Measurements from ENCODE around the gene MED25. TPM values are rescaled to one million over a fixed set of nuclear protein-coding genes. Genes with fewer than 3 reads are reported as not detected.

The MED25 gene
- total RNA-seq, 1 donor from 2014 or later: 72.2 TPM

DNA sequence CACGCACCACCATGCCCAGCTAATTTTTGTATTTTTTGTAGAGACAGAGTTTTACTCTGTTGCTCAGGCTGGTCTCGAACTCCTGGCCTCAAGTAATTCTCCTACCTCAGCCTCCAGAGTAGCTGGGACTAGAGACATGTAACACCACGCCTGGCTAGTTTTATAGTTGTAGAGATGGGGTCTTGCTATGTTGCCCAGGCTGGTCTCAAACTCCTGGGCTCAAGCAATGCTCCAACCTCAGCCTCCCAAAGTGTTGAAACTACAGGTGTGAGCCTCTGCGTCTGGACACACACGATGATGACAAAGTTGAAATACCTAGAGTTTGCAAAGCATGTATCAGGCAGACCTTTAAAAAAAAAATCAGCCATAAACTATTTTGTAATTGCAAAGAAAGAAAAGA is 28.3 kb downstream of the MED25 start:
- peaks cover 15% of the 10 kb centered on the region for H3K36me3 Mint-ChIP-seq (ENCODE audit: low read depth, unreplicated experiment)
- no peak for FAIRE-seq

DNA sequence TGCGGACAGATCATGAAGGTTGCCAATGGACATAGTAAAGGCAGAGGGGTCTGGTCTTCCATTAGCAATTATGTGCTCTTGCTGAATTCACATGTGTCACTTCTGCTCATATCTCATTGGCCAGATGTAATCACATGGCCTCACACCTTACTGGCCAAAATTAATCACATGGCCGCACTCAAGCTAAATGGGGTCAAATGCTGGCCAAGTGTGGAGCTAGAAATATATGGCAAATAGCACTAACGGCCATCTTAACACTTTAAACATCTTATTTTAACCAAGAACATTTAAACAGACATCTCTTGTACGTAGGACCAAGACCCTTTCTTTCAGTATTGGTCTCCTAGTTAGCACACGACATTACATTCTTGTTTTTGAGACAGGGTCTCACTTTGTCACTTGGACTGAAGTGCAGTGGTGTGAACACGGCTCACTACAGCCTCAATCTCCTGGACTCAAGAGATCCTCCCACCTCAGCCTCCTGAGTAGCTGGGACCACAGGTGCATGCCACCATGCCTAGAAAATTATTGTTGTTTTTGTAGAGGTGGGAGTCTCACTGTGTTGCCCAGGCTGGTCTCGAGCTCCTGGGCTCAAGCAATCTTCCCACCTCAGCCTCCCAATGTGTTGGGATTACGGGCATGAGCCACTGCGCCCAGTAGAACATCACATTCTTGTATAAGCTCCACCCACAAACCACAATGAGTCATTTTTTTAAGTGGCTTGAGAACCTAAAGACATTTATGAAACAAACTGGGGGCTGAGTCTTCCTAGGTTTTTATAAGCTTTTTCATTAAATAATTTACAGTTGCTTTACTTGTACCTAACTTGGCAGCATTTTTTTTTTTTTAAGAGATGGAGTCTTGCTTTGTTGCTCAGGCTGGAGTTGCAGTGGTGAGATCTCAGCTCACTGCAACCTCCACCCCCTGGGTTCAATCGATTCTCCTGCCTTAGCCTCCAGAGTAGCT is 29.9 kb downstream of the MED25 start:
- Histone ChIP-seq H3K4me3 (ENCODE audit: insufficient read depth, low read depth, low read length) (no peak overlapping the region), H3K27ac (ENCODE audit: low read depth, low read length) (peak overlapping the region; percentile 15), H4K20me1 (ENCODE audit: insufficient read depth, low read length) (peaks cover 29% of the 10 kb centered on the region), H2AFZ (ENCODE audit: low read depth, low read length) (no peak overlapping the region), H3K9ac (ENCODE audit: low read length) (no peak overlapping the region), H3K9me3 (ENCODE audit: insufficient read depth, low read depth, low read length) (no peaks in the 10 kb centered on the region), H3K4me1 (ENCODE audit: insufficient read depth, low read length) (peaks cover 23% of the 10 kb centered on the region), H3K79me2 (ENCODE audit: insufficient read depth, low read length) (peaks cover 23% of the 10 kb centered on the region), H3K27me3 (ENCODE audit: insufficient read depth, low read length) (no peaks in the 10 kb centered on the region), H3K4me2 (ENCODE audit: low read length) (peak overlapping the region; percentile 36), H3K36me3 (ENCODE audit: insufficient read depth, low read length) (no peaks in the 10 kb centered on the region)
- Mint-ChIP-seq H3K4me3 (ENCODE audit: unreplicated experiment) (peak overlapping the region; percentile 64), H3K36me3 (ENCODE audit: low read depth, unreplicated experiment) (peaks cover 15% of the 10 kb centered on the region), H3K9me3 (ENCODE audit: unreplicated experiment) (peaks cover 13% of the 10 kb centered on the region), H3K4me1 (ENCODE audit: low read depth, unreplicated experiment) (peaks cover 20% of the 10 kb centered on the region), H3K27ac (ENCODE audit: unreplicated experiment) (peak overlapping the region; percentile 92), H3K27me3 (ENCODE audit: low read depth, unreplicated experiment) (no peaks in the 10 kb centered on the region)
- FAIRE-seq (no peak), DNase-seq (ENCODE audit: low read depth) (peak; percentile 91)
- TF ChIP-seq CTCF (IDR thresholded peaks at IDR 0.05; ENCODE audit: insufficient read depth, low read depth, low read length) (no peak), EZH2 (IDR thresholded peaks at IDR 0.05; ENCODE audit: insufficient read depth, low read length) (no peak)

More for the DNA sequence above, 28.3 kb downstream of the MED25 start:
- Mint-ChIP-seq H3K27me3 (ENCODE audit: low read depth, unreplicated experiment) (no peaks in the 10 kb centered on the region), H3K27ac (ENCODE audit: unreplicated experiment) (no peak overlapping the region), H3K9me3 (ENCODE audit: unreplicated experiment) (peaks cover 10% of the 10 kb centered on the region), H3K4me3 (ENCODE audit: unreplicated experiment) (no peak overlapping the region), H3K4me1 (ENCODE audit: low read depth, unreplicated experiment) (peaks cover 14% of the 10 kb centered on the region)
- TF ChIP-seq EZH2 (IDR thresholded peaks at IDR 0.05; ENCODE audit: insufficient read depth, low read length) (no peak), CTCF (IDR thresholded peaks at IDR 0.05; ENCODE audit: insufficient read depth, low read depth, low read length) (no peak)
- Histone ChIP-seq H3K4me1 (ENCODE audit: insufficient read depth, low read length) (peaks cover 11% of the 10 kb centered on the region), H3K27me3 (ENCODE audit: insufficient read depth, low read length) (no peaks in the 10 kb centered on the region), H3K79me2 (ENCODE audit: insufficient read depth, low read length) (peaks cover 9% of the 10 kb centered on the region), H3K9me3 (ENCODE audit: insufficient read depth, low read depth, low read length) (no peaks in the 10 kb centered on the region), H3K27ac (ENCODE audit: low read depth, low read length) (no peak overlapping the region), H3K4me2 (ENCODE audit: low read length) (no peak overlapping the region), H3K9ac (ENCODE audit: low read length) (no peak overlapping the region), H3K36me3 (ENCODE audit: insufficient read depth, low read length) (no peaks in the 10 kb centered on the region), H3K4me3 (ENCODE audit: insufficient read depth, low read depth, low read length) (no peak overlapping the region), H2AFZ (ENCODE audit: low read depth, low read length) (no peak overlapping the region), H4K20me1 (ENCODE audit: insufficient read depth, low read length) (peaks cover 16% of the 10 kb centered on the region)
- no peak for DNase-seq (ENCODE audit: low read depth)

GRCh38 chr19:49848938-49849337 is 30.8 kb downstream of the MED25 start:
- peak overlapping the region; percentile 1 for H3K27ac Mint-ChIP-seq (ENCODE audit: unreplicated experiment)
- no peak overlapping the region for H3K27ac ChIP-seq (ENCODE audit: low read depth, low read length)
- H3K36me3 ChIP-seq (ENCODE audit: insufficient read depth, low read length): no peaks in the 10 kb centered on the region
- H3K9me3 Mint-ChIP-seq (ENCODE audit: unreplicated experiment): peaks cover 13% of the 10 kb centered on the region
- H2AFZ ChIP-seq (ENCODE audit: low read depth, low read length): no peak overlapping the region
- H3K27me3 ChIP-seq (ENCODE audit: insufficient read depth, low read length): no peaks in the 10 kb centered on the region
- no peak for TF ChIP-seq CTCF (IDR thresholded peaks at IDR 0.05; ENCODE audit: insufficient read depth, low read depth, low read length)
- no peak for TF ChIP-seq EZH2 (IDR thresholded peaks at IDR 0.05; ENCODE audit: insufficient read depth, low read length)
- H3K4me1 ChIP-seq (ENCODE audit: insufficient read depth, low read length): peaks cover 27% of the 10 kb centered on the region
- peaks cover 39% of the 10 kb centered on the region for H4K20me1 ChIP-seq (ENCODE audit: insufficient read depth, low read length)
- peaks cover 17% of the 10 kb centered on the region for H3K36me3 Mint-ChIP-seq (ENCODE audit: low read depth, unreplicated experiment)
- H3K9me3 ChIP-seq (ENCODE audit: insufficient read depth, low read depth, low read length): no peaks in the 10 kb centered on the region
- H3K4me3 Mint-ChIP-seq (ENCODE audit: unreplicated experiment): peak overlapping the region; percentile 67
- H3K9ac ChIP-seq (ENCODE audit: low read length): no peak overlapping the region
- no peaks in the 10 kb centered on the region for H3K27me3 Mint-ChIP-seq (ENCODE audit: low read depth, unreplicated experiment)
- no peak overlapping the region for H3K4me2 ChIP-seq (ENCODE audit: low read length)
- no peak overlapping the region for H3K4me3 ChIP-seq (ENCODE audit: insufficient read depth, low read depth, low read length)
- no peak for DNase-seq (ENCODE audit: low read depth)
- no peak for FAIRE-seq
- H3K4me1 Mint-ChIP-seq (ENCODE audit: low read depth, unreplicated experiment): peaks cover 24% of the 10 kb centered on the region
- peaks cover 32% of the 10 kb centered on the region for H3K79me2 ChIP-seq (ENCODE audit: insufficient read depth, low read length)
